Measurements from ENCODE around the gene INO80E.

The INO80E gene

DNA sequence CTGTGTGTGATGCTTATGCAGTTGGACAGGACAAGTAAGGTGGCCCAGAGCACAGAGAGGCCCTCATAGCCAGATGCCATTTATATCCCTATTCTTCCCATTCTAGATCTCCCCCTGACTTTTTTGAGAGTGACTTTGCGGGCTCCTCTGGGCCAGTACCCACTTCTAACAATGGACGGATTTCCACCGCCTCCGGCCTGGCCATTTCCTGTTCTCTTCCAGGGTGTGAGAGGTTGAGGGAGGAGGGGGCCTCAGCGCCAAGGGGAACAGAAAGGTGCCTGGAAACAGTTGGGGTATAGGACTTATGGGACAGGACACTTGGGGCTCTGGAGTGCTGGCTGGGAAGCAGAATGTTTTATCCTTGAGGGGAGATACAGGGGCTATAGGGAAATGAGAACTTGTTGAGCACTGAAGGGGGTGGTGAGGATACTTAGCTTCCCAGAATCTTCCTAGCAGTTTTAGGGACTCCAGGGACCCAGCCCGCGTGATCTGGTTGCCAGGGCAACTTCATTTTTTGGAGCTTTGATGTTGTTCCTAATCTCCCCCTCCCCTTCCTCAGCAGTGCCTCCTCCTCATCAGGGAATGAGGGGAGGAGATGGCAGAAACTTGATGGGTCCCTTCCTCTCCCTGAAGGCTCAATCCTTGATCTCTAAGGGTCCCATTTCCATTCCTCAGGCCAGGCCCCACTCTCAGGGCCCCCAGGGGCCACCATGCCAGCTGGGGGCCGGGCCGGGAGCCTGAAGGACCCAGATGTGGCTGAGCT is 18.8 kb upstream of the INO80E start:
- no peak for DNase-seq

DNA sequence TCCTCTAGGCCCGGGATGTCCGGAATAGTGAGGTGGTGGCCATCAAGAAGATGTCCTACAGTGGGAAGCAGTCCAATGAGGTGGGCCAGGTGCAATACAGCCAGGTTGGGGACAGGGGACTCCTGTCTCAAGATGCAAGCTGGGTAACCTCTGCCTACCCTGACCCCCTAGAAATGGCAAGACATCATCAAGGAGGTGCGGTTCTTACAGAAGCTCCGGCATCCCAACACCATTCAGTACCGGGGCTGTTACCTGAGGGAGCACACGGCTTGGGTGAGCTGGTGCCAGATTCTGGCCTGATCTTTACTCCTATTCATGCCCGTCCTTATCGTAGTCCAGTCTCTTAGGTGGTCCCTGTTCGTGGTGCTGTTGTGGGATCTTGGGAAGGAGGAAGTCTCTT is 18.0 kb upstream of the INO80E start:
- no peak for DNase-seq

DNA sequence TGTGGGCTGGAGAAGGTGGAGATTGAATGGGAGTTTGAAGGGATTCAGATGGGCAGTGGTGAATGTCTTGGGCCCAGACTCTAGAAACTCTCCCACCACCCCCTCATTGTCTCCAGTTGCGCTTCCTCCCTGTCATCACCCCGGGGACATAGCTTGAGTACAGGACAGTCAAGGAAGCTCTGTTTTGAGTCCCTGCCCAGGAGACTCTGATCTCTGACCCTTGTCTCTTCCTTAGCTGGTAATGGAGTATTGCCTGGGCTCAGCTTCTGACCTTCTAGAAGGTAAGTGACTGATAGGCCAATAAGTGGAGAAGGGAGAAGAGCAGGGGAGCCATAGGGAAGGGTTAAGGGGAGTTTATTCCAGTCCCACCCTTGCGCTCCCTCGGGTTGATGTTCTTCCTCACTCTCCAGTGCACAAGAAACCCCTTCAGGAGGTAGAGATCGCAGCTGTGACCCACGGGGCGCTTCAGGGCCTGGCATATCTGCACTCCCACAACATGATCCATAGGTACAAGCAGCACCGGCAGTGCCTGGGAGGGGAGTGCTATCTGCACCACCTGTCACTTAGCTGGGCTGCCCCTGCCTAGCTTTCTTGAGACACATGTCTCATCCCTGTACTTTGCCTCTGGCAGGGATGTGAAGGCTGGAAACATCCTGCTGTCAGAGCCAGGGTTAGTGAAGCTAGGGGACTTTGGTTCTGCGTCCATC is 17.3 kb upstream of the INO80E start:
- DNase-seq = no peak

DNA sequence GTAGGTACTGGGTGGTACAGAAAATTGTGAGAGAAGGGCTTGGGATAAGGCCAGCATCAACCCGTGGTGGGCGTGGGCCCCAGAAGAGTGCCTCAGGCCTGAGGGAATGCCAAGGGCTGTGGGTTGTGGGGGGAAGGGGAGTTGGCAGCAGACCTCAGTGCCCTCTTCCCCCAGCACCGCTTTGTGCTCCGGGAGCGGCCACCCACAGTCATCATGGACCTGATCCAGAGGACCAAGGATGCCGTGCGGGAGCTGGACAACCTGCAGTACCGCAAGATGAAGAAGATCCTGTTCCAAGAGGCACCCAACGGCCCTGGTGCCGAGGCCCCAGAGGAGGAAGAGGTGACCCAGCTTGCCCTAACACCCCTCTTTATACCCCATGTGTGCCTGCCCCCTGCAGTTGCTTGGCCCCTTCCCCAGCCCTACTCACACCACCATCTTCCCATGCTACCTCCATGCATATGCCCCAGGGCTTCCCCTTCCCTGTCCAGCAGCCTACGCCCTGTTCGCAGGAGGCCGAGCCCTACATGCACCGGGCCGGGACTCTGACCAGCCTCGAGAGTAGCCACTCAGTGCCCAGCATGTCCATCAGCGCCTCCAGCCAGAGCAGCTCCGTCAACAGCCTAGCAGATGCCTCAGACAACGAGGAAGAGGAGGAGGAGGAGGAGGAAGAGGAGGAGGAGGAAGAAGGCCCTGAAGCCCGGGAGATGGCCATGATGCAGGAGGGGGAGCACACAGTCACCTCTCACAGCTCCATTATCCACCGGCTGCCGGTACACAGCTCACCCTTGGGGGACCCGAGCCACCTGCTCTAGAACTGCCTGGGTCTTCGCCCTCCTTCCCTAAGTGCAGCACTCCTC is 13.3 kb upstream of the INO80E start:
- no peak for DNase-seq

DNA sequence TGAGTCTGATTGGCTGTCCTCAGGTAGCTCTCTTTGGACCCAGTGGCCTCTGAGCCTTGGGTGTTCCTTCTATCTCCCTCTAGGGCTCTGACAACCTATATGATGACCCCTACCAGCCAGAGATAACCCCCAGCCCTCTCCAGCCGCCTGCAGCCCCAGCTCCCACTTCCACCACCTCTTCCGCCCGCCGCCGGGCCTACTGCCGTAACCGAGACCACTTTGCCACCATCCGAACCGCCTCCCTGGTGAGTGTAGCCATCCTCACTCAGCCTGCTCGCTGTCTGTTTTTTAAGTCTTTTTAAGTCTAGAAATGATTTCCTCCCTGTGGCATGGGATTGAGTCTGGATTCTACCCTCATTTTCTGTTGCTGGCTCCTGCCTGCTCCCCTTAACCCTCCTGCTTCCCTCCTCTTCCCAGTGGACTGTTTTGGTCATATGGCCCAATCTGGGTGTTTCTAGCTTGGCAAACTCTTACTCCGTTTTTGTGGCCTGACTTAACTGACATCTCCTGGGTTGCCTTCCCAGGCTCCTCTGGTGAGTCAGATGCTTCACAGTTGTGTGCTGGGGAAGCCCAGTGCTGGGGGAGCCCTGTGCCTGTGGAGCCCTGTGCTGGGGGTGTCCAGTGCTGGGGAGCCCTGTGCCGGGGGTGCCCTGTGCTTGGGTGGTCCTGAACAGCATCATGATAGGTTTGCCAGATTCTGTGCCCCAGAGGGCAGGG is 12.5 kb upstream of the INO80E start:
- DNase-seq = no peak

DNA sequence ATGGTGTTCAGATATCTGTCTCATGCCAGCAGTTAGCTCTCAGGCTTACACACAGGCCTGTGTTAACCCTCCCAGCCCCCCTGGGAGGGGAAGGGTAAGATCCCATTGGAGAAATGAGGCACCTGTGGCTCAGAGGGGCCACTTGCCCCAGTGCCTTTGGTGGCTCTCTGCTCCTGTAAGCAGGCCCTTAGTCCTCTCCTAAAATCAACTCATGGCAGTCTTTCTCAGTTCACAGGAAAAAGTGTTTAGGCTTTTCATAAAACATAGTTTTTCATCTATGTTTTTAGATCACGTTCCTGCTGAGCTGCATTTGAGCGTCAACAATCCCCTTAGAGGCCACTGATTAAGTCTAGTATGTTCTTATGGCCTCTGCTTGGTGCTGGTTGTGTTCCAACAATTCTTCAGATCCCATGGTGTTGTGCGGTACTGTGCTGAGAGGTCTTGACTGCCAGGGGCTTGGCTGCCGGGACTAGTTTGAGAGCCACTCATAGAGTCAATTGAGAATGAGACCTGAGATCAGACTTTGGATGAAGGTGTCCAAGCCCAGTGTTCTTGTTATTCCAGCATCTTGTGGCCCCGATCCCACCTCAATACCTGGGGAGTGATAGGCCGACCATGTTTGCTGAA is 11.8 kb upstream of the INO80E start:
- no peak for DNase-seq

DNA sequence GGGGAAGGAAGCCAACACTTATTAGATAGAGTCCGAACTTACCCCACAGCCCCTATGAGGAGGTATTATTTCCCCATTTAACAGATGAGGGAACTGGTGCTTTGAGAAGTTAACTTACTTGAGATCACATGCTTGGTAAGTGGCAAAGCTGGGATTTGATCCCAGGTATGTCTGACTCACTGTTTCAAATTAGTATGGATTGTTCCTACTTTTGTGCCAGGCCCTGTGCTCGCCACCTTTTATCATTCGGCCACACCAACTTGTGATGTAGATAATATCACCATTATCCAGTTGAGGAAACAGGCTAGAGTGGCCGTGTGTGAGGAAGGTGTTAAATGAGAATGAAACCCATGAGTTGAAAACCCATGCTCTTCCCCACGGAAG is 11.3 kb upstream of the INO80E start:
- DNase-seq = no peak

DNA sequence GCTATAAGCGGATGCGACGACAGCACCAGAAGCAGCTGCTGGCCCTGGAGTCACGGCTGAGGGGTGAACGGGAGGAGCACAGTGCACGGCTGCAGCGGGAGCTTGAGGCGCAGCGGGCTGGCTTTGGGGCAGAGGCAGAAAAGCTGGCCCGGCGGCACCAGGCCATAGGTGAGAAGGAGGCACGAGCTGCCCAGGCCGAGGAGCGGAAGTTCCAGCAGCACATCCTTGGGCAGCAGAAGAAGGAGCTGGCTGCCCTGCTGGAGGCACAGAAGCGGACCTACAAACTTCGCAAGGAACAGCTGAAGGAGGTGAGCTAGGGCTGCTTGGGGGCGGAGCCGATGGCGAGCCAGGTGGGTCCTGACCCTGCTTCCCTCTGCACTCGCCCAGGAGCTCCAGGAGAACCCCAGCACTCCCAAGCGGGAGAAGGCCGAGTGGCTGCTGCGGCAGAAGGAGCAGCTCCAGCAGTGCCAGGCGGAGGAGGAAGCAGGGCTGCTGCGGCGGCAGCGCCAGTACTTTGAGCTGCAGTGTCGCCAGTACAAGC is 10.7 kb upstream of the INO80E start:
- DNase-seq = no peak

DNA sequence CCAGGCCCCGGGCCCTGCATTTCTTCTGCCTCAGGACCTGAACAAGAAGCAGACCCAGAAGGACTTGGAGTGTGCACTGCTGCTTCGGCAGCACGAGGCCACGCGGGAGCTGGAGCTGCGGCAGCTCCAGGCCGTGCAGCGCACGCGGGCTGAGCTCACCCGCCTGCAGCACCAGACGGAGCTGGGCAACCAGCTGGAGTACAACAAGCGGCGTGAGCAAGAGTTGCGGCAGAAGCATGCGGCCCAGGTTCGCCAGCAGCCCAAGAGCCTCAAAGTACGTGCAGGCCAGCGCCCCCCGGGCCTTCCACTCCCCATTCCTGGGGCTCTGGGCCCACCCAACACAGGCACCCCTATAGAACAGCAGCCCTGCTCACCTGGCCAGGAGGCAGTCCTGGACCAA is 9.8 kb upstream of the INO80E start:
- DNase-seq = no peak

DNA sequence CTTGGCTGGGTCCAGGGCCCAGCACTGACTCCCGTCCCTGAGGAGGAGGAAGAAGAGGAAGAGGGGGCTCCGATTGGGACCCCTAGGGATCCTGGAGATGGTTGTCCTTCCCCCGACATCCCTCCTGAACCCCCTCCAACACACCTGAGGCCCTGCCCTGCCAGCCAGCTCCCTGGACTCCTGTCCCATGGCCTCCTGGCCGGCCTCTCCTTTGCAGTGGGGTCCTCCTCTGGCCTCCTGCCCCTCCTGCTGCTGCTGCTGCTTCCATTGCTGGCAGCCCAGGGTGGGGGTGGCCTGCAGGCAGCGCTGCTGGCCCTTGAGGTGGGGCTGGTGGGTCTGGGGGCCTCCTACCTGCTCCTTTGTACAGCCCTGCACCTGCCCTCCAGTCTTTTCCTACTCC is 9.1 kb upstream of the INO80E start:
- no peak for DNase-seq

DNA sequence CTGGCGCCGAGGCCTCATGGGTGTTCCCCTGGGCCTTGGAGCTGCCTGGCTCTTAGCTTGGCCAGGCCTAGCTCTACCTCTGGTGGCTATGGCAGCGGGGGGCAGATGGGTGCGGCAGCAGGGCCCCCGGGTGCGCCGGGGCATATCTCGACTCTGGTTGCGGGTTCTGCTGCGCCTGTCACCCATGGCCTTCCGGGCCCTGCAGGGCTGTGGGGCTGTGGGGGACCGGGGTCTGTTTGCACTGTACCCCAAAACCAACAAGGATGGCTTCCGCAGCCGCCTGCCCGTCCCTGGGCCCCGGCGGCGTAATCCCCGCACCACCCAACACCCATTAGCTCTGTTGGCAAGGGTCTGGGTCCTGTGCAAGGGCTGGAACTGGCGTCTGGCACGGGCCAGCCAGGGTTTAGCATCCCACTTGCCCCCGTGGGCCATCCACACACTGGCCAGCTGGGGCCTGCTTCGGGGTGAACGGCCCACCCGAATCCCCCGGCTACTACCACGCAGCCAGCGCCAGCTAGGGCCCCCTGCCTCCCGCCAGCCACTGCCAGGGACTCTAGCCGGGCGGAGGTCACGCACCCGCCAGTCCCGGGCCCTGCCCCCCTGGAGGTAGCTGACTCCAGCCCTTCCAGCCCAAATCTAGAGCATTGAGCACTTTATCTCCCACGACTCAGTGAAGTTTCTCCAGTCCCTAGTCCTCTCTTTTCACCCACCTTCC is 8.5 kb upstream of the INO80E start:
- DNase-seq = no peak

DNA sequence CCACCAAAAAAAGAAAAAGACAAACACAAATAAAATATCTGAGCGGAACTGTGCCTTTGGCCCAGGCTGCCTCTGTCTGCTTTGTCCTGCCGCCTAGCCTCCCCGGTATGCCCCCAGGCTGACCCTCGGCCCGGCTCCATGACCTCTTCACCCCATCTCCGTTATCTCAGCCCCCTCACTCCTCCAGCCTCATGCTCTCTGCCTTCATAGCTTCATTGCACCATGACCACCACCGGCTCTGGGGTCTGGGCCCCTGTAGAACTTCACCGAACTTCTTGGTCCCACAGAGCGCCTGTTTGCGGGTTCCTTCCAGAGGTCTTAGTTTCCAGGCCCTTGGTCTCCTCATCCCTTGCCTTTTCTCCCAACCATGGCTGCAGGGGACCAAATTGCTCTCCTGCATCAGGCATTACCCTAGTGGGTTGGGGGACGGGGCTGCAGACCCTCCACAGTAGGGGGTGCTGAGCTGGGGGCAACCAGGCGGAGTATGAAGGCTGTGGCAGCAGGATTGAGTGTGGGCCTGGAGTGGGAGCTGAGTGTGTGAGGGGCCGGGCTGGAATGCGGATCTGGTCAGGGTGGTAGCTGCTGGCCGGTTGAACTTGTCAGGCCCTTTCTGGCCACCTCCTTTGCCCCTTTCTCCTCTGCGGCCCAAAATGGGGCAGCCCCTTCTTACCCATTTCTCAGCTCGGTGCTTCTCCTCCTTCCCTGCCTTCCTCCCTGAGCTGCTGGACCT is 7.5 kb upstream of the INO80E start:
- DNase-seq = no peak

DNA sequence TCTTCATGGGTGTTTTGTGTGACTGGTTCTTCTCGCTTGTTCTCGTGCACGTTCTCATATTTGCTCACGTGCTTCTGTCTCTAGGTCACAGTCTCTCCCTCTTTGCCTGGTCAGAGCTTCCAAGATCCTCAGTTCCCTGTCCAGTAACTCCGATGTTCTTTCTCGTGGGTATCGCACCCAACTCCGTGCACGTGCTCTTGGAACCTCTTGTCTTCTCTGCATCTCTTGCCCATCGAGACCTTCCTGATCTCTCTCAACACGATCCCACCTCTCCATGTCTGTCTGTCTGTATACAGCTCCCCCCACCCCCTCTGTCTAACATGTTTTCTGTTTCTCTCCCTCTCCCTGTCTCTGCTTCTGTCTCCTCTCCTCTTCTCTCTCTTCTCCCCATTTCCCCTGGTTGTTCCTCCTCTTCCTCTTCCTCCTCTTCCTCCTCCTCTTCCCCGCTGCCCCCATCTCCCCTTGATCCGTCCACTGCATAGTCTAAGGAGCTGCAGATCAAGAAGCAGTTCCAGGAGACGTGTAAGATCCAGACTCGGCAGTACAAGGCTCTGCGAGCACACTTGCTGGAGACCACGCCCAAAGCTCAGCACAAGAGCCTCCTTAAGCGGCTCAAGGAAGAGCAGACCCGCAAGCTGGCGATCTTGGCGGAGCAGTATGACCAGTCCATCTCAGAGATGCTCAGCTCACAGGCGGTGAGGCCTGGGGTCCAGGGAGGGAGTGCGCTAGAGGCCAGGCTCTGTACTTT is 6.8 kb upstream of the INO80E start:
- DNase-seq = no peak

DNA sequence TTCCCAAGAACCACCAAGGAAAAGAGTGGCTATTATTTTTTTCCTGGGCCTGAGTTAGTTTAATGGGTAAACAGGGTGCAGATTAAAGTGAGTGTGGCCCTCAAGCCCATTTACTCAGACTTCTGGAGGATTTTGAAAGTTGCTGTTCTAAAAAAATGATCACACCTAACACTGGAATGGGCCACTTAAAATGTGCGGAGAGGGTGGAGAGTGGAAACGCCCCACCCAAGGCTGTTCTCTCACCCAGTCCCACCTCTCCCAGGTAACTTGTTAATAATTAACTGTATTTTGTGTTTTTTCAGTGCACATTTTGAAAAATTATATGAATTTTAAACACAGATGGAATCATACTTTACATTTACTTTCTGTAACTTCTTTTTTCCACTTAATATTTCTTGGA is 6.0 kb upstream of the INO80E start:
- no peak for DNase-seq

DNA sequence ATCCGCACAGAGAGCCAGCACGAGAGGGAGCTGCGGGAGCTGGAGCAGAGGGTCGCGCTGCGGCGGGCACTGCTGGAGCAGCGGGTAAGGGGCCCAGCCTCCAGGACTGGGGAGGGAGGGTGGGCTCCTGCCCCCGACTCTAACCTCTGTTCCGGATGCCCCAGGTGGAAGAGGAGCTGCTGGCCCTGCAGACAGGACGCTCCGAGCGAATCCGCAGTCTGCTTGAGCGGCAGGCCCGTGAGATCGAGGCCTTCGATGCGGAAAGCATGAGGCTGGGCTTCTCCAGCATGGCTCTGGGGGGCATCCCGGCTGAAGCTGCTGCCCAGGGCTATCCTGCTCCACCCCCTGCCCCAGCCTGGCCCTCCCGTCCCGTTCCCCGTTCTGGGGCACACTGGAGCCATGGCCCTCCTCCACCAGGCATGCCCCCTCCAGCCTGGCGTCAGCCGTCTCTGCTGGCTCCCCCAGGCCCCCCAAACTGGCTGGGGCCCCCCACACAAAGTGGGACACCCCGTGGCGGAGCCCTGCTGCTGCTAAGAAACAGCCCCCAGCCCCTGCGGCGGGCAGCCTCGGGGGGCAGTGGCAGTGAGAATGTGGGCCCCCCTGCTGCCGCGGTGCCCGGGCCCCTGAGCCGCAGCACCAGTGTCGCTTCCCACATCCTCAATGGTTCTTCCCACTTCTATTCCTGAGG is 5.0 kb upstream of the INO80E start:
- no peak for DNase-seq

DNA sequence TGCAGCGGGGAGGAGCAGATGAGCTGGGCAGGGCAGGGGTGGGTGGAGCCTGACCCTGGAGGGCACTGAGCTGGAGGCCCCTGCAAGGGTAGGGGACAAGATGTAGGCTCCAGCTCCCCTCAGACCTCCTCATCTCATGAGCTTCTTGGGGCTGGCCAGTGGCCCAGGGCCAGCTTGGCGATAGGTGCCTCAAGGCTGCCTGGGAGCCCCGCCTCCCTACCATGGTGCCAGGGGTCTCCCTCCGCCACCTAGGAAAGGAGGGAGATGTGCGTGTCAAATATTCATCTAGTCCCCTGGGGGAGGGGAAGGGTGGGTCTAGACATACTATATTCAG is 4.5 kb upstream of the INO80E start:
- DNase-seq = no peak

DNA sequence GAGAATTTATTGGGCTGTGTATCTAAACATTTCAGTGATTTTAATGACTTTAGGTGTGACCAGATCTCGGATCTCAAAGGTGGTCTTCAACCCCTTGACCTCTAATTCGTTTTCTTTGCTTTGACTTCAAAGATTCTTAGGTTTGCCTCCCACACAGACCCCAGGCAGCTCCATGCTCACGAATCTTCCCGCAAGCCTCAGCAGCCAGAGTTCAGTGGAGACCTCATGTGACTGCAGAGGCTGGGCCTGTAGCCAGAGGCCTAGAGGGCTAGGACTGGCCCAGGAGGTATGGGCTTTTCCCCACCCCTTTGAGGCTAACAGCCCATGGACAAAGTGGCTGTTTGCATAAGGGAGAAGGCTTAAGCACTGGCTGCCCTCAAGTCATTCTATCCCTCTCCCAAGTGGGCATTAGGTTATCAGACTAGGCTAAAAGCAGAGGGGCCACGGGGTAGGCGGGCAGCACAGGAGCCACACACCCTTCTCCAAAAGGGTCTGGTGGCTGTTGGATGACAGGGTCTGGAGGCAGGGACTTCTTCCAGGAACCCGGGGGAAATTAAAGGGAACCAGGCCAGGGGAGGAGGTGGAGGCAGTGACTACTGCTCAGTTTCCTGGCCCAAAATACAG is 3.6 kb upstream of the INO80E start:
- no peak for DNase-seq

DNA sequence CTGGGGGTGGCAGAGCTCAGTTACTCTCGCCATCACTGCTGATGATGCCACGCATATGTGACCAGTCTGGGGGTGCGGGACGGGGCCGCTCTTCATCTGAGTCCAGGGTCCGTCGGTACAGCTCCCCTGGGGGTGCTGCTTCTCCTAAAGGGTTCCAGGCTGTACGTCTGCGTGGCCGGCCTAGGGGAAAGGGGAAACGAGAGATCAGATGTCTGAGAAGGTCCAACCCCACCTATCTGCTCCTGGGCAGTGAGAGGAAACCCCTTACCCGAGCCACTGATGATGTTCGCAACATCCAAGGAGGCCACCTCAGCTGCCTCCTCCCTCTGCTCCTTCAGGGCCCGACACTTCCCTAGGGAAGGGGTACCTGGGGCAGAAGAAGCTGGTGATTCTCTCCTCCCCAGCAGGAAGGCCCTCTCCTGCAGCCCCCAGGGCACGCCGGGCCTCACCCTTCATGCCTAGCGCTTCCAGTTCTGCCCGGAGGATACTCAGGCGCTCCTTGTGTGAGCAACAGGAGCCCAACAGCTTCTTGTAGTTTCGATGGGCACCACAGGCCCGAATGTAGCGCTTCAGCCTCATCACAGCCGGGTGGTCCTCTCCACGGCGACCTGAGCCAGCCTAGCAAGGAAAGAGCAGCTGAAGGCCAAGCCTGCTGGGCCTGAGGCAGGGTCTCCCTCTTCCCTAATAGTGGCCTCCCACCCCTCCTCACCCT is 2.7 kb upstream of the INO80E start:
- DNase-seq = no peak

All from NCI-H1105 (cell line).